Adrenal gland (tissue), 12 donors: ENCODE data around the gene OPCML. TPM values are rescaled to one million over a fixed set of nuclear protein-coding genes. Genes with fewer than 3 reads are reported as not detected.

ENCODE experiments used
- DNase-seq, 7 donors: peaks; one replicate each; pipeline ENCODE4 v3.0.0-alpha.2; 2019 to 2020
- H3K27ac ChIP-seq, 5 donors: fragments of 200-600 bp; sonication (generic) in 4 of 5; 1 replicate in 3 of 5; 2 replicates in 2 of 5; pipeline versions ENCODE4 v1.5.1 to v1.8.0; 2016 to 2020; ENCODE audit warnings: mild to moderate bottlenecking in 1 of 5
- H3K27me3 ChIP-seq: fragments of 200-600 bp; 2 replicates; pipeline ENCODE4 v1.8.0; 2021
- H3K36me3 ChIP-seq, 2 donors: fragments of 200-600 bp; replicated peaks in 1 of 2; 1 replicate in 1 of 2; 2 replicates in 1 of 2; pipeline versions ENCODE4 v1.5.1 to v1.8.0; 2018 to 2022
- H3K4me1 ChIP-seq, 2 donors: fragments of 200-600 bp; replicated peaks in 1 of 2; 1 replicate in 1 of 2; 2 replicates in 1 of 2; pipeline versions ENCODE4 v1.5.1 to v1.8.0; 2018 to 2021
- H3K4me3 ChIP-seq, 4 donors: fragments of 200-600 bp; sonication (generic) in 3 of 4; one replicate each; pipeline ENCODE4 v1.5.1; 2016 to 2018
- H3K9me3 ChIP-seq, 3 donors: fragments of 200-600 bp; sonication (generic) in 1 of 3; replicated peaks in 1 of 3; 1 replicate in 2 of 3; 2 replicates in 1 of 3; pipeline versions ENCODE4 v1.5.1 to v1.8.0; 2016 to 2021
- POLR2A ChIP-seq, 2 donors: fragments of 450-650 bp; IDR thresholded peaks; one replicate each; pipeline ENCODE4 v1.6.1; 2017; ENCODE audit warnings: antibody characterized with exemption in 2 of 2, mild to moderate bottlenecking in 2 of 2, moderate library complexity in 1 of 2
- WGBS, 4 donors: extraction: QIAGEN DNeasy Blood & Tissue Kit in 2 of 4; methylation state at CpG; one replicate each; pipeline versions ENCODE4 v1.1.5 to v1.1.7; 2013 to 2017; 5-methylcytosine and 5-hydroxymethylcytosine counted together
- intact Hi-C, 2 donors: fragments of 100-400 bp; cut with DNase I; formaldehyde crosslinking; loops; one replicate each; pipeline versions ENCODE4 v1.14.1 to v1.15.0; 2022 to 2023
- polyA plus RNA-seq, 3 donors: library from polyadenylated mRNA; stranded (reverse); fragments of 200-250 nt in 2 of 3; fragments of 350-450 nt in 1 of 3; fragmentation: Illumina TruSeq in 1 of 3; extraction: RNeasy Lipid Tissue Mini Kit (QIAGEN cat#74804) in 1 of 3; gene quantifications; one replicate each; pipeline ENCODE4 v1.2.3, GENCODE V29; 2013 to 2014
- total RNA-seq, 9 donors: library from RNA; depleted of rRNA in 4 of 9; stranded (reverse); fragments of >200 nt in 4 of 9; fragments of 120-200 nt in 1 of 9; fragmentation: NEBNext Ultra II Directional in 1 of 9; extraction: Animal tissue kit (Norgen Biotek cat#: 25700) in 1 of 9; gene quantifications; one replicate each; pipeline versions ENCODE4 v1.1.0 to v1.2.4, GENCODE V29; 2013 to 2023
- TF ChIP-seq, protein P1 (sequence below), 6 experiments: fragments of 450-650 bp in 4 of 6; fragments of 200-600 bp in 2 of 6; sonication (generic) in 1 of 6; IDR thresholded peaks; 1 replicate in 5 of 6; 2 replicates in 1 of 6; pipeline versions ENCODE4 v1.5.1 to v1.8.0; 2016 to 2021; ENCODE audit warnings: antibody characterized with exemption in 6 of 6, mild to moderate bottlenecking in 2 of 6, moderate library complexity in 1 of 6
- donor health status: healthy with polysubstance abuse.
- donor health status: Bipolar disorder and iron deficiency.
- donor health status: DM: yes; HTN: yes; CAD: no.
- donor health status: DM: no; HTN: no; CAD: no.
- donor health status: DM: no; HTN: no; CAD: no.
- donor health status: DM: yes; HTN: yes; CAD: no.

OPCML gene
- total and polyA plus RNA-seq, 12 donors, result 0.10 to 5.5 (median 0.72) TPM; not detected in 5

DNA sequence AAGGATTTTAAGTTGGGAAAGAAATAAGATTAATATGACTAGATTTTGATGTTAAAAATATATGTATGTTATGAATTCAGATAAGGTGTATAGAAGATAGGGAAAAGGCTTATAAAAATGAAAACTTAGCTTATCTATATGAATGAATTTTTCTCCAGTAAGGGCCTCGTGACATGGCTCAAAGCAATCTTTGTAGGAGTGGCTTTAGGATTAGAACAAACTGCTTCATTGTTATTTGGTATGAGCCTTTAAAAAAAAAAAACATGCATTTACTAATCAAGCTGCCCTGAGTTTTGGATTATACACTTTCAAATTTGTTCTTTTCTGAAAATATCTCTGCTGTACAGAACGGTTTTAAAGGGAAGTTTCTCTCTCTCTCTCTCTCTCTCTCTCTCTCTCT is 905.9 kb downstream of the OPCML start:
- 55 to 75% (median 63%) methylated on average over 2 of the region's 2 CpGs for WGBS, 4 donors

DNA sequence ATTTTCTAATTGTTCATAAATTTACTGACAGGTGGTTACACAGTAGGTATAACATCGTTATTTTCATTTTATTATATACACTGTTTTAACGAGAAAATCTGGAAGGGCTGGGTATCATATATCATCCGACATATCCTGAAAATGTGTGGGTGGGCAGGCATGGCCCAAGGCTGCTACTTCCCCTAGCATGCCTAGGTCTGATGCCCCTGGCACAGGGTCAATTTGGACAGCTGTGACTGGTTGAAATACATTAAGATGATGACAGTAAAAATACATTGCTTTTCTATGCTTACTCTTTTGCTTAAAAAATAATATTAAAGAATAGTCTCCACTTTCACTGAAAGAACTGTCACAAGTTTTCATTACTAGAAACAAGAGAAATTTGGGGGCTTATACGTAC is 908.8 kb downstream of the OPCML start:
- intact Hi-C loops, result no loop called here
- no peak for DNase-seq
- 46 to 71% (median 61%) methylated on average over 4 of the region's 4 CpGs for WGBS, 4 donors

More for the DNA sequence above, 905.9 kb downstream of the OPCML start:
- no peak for DNase-seq
- Histone ChIP-seq H3K4me3 (no peak overlapping the region), H3K27me3 (no peaks in the 10 kb centered on the region), H3K27ac (no peak overlapping the region), H3K9me3 (no peaks in the 10 kb centered on the region), H3K4me1 (no peaks in the 10 kb centered on the region), H3K36me3 (no peaks in the 10 kb centered on the region)
- TF ChIP-seq, protein P1, sequence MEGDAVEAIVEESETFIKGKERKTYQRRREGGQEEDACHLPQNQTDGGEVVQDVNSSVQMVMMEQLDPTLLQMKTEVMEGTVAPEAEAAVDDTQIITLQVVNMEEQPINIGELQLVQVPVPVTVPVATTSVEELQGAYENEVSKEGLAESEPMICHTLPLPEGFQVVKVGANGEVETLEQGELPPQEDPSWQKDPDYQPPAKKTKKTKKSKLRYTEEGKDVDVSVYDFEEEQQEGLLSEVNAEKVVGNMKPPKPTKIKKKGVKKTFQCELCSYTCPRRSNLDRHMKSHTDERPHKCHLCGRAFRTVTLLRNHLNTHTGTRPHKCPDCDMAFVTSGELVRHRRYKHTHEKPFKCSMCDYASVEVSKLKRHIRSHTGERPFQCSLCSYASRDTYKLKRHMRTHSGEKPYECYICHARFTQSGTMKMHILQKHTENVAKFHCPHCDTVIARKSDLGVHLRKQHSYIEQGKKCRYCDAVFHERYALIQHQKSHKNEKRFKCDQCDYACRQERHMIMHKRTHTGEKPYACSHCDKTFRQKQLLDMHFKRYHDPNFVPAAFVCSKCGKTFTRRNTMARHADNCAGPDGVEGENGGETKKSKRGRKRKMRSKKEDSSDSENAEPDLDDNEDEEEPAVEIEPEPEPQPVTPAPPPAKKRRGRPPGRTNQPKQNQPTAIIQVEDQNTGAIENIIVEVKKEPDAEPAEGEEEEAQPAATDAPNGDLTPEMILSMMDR (IDR thresholded peaks at IDR 0.05), result no peak
- no peak for TF ChIP-seq POLR2A (IDR thresholded peaks at IDR 0.05)
- intact Hi-C loops, result no loop called here

DNA sequence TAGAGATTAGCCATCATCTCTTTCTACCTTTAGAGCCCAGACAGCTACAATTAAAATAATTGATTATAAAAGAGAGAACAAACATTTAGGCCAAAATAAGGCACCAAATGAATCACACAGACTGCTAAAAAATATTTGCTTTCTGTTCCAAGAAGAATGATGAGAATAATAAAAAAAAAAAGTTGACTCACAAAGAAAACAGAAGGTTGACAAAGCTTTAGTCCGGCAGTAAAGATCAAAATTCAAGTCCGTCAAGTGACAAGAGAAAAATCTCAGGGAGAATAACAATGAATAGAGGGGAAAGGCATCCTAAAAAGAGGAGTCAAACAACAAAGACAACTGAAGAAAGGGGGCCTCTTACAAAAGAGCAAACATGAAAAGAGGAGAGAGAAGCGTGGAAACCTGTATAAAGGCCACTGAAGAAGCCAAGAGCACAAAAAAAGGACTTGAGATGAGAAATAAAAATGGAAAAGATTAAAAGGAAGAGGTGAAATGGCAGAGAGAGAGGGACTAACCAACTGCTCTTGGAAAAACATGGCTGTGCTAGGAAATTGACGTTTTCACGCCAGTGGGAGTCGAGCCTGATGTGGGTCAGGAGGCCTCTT is 910.2 kb downstream of the OPCML start:
- H3K36me3 ChIP-seq, result no peaks in the 10 kb centered on the region
- no peaks in the 10 kb centered on the region for H3K27me3 ChIP-seq
- 68 to 81% (median 72%) methylated on average over 6 of the region's 6 CpGs for WGBS, 4 donors
- no peaks in the 10 kb centered on the region for H3K4me1 ChIP-seq
- H3K4me3 ChIP-seq, result no peak overlapping the region
- TF ChIP-seq, protein P1 (IDR thresholded peaks at IDR 0.05), result no peak
- TF ChIP-seq POLR2A (IDR thresholded peaks at IDR 0.05), result no peak
- intact Hi-C loops, result no loop called here
- H3K9me3 ChIP-seq, result no peaks in the 10 kb centered on the region
- DNase-seq, result no peak
- no peak overlapping the region for H3K27ac ChIP-seq

More for the DNA sequence above, 908.8 kb downstream of the OPCML start:
- Histone ChIP-seq H3K27me3 (no peaks in the 10 kb centered on the region), H3K4me1 (no peaks in the 10 kb centered on the region), H3K4me3 (no peak overlapping the region), H3K9me3 (no peaks in the 10 kb centered on the region), H3K36me3 (no peaks in the 10 kb centered on the region), H3K27ac (no peak overlapping the region)
- no peak for TF ChIP-seq POLR2A (IDR thresholded peaks at IDR 0.05)

DNA sequence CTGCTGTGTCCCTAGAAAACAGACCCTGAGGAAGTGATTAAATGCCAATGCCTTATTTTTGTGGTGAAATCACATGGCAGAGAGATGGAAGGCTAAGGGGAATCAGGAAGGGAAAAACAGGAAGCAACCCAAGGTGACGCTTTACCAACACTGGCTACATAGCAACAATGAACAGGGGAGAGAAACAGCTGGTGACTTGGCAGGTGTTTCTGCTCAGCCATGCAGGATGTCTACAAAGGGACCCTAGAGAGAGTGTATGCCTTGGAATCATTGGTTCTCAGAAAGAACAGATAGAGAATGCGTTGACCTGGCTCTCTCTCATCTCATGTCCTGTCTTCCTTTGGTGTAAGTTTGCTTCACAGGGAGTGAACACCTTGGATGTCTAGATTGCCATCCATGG is 911.9 kb downstream of the OPCML start:
- no peaks in the 10 kb centered on the region for H3K9me3 ChIP-seq
- 80 to 93% (median 83%) methylated on average over 2 of the region's 2 CpGs for WGBS, 4 donors
- H3K4me3 ChIP-seq, result no peak overlapping the region
- intact Hi-C loops, result no loop called here
- no peak overlapping the region for H3K27ac ChIP-seq
- H3K36me3 ChIP-seq, result no peaks in the 10 kb centered on the region
- no peaks in the 10 kb centered on the region for H3K4me1 ChIP-seq
- DNase-seq, result no peak
- TF ChIP-seq POLR2A (IDR thresholded peaks at IDR 0.05), result no peak
- TF ChIP-seq, protein P1 (IDR thresholded peaks at IDR 0.05), result no peak
- H3K27me3 ChIP-seq, result no peaks in the 10 kb centered on the region

DNA sequence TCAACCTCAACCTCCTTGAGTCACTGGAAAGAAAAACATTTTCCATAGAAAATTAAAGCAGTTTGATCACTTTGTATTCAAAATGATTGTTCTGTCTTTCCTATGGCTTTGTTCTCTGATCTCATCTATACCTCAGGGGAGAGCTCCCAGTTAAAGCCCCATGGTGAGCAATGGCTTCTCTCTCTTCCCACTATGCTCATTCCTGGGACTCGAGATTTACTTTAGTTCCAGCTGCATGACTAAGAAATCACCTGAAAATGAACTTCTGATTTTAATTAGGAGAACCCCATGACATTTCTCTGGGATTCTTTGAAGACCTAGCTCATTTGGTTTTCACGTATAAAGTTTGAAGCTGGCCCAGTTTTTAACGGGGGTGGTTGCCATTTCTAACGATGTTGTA is 921.5 kb downstream of the OPCML start:
- no peak for DNase-seq
- Histone ChIP-seq H3K4me3 (no peak overlapping the region), H3K9me3 (no peaks in the 10 kb centered on the region), H3K27me3 (no peaks in the 10 kb centered on the region), H3K4me1 (no peaks in the 10 kb centered on the region), H3K36me3 (no peaks in the 10 kb centered on the region), H3K27ac (no peak overlapping the region)
- intact Hi-C loops, result no loop called here
- WGBS, 4 donors, result 78 to 88% (median 86%) methylated on average over 4 of the region's 4 CpGs
- no peak for TF ChIP-seq POLR2A (IDR thresholded peaks at IDR 0.05)
- TF ChIP-seq, protein P1 (IDR thresholded peaks at IDR 0.05), result no peak
